CD4-positive, alpha-beta T cell treated with Interleukin-12 subunit alpha and Interleukin-12 subunit beta, for 1 hour (primary cell): Measurements from ENCODE around the gene PMEL.
"Not testable (repeated sequence)": the region's sequence is repeated elsewhere in the genome, so short reads cannot be mapped to it uniquely, and the experiment has no call there.

Experiments
- DNase-seq: peaks from one replicate; pipeline ENCODE4 v3.0.0-alpha.2; 2020

Gene PMEL

DNA sequence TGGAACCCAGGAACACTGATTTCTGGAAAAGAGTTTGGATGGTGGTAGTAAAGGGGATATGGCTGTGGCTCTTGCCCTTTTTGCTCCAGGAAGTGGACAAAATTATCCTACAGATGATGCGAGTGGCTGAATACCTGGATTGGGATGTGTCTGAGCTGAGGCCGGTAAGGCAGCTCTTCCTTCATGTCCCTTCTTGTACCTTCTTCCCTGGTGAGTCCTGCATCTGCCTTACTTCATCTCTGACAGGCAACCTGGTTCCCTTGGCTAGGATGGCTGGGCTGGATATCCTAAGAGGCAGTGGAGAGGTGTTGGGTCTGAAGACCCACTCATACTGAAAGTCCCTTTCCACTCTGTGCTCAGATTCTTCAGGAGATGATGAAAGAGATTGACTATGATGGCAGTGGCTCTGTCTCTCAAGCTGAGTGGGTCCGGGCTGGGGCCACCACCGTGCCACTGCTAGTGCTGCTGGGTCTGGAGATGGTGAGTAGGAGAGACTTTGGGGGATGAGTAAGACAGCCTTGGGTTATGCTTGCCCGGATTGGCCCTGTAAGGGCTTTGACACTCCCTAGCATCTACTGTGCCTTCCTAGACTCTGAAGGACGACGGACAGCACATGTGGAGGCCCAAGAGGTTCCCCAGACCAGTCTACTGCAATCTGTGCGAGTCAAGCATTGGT, 26.9 kb downstream of the PMEL start:
- no peak for DNase-seq

DNA sequence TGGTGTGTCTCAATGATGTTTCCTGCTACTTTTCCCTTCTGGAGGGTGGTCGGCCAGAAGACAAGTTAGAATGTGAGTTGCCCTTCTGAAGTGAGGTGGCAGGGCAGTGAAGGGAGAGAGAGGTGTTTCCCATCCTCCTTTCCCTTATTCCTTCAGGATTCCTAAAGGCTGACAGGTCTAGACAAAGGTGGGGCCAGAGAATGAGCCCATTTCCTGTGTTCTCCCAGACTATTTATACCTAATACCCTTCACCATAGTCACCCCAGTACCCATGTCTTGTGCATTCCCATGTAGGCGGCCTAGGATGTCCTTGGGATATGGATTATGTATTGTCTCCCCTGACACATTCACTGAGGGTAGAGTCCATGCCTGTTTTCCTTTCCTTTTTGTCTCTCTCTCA, 27.9 kb downstream of the PMEL start:
- DNase-seq, result no peak

DNA sequence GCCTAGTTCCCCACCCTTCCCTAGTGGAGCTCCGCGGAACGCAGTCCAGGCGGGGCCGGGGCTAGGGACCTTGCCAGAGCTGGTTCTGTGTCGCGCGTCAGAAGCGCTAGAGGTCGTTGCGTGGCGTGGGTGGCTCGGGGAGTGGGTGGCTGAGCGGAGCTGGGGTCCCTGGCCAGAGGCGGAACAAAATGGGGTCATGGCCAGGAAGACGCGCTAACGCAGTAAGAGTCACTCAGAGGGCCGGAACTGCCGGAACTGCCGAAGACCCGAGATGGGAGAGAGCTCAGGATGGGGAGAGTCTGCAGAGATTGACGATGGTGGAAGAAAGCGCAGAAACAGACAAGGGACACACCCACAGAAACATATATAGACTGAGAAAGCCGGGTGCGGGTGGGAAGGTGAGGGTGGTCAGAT, 30.1 kb downstream of the PMEL start:
- peak; percentile 27 for DNase-seq

DNA sequence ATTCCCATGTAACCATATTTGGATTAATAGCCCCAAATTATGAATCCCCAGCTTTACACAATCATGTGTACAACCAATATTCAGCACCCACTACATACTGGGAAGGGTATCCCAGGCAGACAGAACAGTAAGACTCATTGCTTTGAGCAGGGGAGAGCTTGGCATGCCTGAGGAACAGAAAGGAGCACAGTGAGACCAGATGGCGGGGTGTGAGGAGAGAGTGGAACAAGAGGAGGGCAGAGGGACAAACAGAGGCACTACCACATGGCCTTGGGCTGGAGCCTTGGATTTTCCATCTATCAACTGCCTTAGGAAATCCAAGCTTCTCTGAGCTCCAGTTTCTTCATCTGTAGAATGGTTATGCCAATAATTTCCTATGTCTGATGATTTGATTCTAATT, 31.1 kb downstream of the PMEL start:
- DNase-seq, result no peak

DNA sequence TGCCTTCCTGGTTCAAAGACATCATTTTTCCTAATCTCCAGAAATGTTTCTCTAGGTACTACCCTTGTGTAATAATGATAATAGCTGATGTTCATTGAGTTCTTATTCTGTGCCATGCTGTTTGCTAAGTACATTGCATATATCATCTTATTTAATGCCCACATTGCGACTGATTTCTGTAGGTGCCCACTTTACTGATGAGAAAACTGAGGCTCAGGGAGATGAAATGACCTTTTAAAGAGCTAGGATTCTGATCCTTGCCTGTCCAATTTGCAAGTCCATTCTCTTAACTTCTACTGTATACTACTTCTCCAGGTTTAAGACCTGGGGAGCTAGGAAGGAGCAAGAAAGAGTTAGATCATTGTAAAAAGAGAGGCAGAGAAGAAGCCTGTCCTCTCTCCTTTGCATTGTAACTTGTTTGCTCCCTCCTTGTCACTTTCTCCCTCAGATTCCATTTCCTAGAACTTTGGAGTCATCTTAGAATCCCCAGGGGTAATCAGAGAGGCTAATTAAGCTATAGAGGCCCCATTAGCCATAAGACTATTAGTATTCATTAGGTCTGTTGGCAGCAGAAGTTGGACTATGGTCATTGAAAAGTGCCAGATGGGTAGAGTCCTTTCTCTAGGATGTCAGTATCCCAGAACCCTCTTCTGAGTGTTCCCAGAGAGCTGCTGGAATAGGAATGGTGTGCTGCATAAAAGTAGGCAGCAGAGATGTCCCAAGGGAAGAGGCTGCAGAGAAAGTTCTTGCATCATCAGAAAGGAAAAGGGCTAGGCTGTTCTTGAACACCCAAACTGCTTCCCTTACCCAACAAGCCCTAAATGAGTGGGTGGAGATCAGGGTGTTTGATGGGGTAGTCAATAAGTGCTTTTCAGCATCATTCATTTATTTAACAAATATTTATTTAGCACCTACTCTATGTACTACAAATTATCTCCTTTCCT, 31.8 kb downstream of the PMEL start:
- no peak for DNase-seq

DNA sequence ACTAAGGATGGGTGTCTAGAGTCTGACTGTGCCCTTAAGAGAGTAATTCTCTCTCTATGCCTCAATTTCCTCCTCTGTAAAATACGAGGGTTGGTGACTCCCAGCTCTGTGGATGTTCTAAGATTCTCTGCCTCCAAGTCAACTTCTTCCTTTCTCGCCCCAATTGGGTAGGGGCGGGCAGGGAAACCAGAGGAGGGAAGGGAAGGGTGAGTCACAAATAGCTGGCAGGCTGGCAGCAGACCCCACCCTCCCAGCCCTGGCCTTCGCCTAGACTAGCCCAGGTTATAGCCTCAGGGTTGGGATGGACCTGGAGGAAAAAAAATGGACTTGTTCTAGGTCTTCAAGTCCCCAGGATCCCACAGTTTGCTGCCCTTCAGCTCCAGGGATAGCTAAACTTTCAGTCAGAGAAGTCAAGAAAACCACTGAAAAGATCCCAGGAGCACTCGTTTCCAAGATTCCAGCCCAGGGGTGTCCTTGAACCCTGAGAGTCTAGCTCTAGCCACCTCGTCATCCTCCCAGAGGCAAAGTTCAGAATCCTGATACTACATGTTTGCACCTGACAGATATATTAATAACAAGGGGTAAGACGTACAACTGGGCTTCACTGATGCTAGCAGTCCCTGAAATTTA, 32.6 kb downstream of the PMEL start:
- DNase-seq, result peak; percentile 23

GRCh38 chr12:55932551-55932910, 33.3 kb downstream of the PMEL start:
- peak; percentile 74 for DNase-seq

DNA sequence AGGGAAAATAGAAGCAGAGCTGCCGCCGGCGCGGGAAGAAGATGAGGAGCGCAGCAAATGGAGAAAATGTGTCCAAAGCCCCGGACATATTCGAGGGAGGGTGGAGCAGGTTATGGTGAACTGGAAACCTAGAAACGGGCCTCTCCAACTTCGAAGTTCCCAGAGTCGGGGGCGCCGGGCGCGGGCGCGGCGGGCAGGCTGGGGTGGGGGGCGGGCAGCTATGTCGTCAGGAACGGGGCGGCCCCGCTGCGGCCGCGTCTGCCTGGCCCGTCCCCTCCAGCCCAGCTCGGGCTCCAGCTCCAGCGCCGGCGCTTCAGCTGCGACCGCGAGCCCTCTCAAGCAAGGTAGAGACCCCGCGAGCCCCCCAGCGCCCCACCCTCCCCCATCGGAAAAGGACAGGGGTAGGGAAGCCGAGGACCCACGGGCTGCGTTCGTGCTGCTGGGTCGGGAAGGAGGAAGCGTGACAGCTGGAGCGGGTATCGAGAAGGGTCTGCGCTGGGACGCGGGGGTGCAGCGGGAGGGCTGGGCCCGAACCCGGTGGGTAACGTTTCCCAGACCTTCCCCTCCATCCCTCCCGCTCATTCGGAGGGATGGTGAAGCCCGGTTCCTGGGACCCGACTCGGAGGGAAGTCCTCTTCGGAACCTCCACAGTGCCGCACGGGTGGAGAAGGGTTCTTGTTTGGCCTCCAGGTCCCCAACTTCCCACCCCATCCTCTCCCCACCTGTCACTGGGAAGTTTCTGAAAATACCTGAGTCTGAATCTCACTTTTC, 33.9 kb downstream of the PMEL start:
- DNase-seq, result peak; percentile 46

- no peak for DNase-seq
Observed at GRCh38 chr12:55931317-55931779, 34.5 kb downstream of the PMEL start.

DNA sequence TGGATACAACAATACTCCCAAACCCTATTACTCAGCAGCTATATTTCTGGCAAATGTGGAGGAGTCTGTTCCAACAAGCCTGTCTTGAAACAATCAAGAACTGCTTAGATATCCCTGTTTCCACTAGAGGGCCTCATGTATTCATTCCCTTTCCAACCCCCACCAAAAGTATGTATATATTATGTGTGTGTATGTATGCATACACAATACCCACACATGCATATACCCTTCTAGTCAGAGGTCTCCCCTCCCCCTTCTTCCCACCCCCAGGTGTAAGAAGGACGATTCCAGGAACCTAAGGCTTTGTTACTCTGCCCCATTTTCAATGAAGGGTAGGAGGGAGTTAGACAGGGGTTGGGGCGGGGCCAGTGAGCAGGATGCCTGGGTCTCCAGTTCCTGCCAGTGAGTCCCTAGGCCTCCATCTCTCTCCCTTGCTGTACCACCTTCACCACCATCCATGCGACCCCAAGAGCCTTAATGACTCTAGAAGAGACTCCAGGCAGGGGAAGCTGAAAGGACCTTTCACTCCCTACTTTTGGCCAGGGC, 35.0 kb downstream of the PMEL start, which contains the start of gene DGKA:
DGKA (plus strand) TSS at position 392 of the 546 bp plus-strand sequence. CDS start 5,342 bp downstream, outside the sequence.
- DNase-seq, result peak; percentile 70

GRCh38 chr12:55929306-55929791, 36.5 kb downstream of the PMEL start:
- peak; percentile 91 for DNase-seq

DNA sequence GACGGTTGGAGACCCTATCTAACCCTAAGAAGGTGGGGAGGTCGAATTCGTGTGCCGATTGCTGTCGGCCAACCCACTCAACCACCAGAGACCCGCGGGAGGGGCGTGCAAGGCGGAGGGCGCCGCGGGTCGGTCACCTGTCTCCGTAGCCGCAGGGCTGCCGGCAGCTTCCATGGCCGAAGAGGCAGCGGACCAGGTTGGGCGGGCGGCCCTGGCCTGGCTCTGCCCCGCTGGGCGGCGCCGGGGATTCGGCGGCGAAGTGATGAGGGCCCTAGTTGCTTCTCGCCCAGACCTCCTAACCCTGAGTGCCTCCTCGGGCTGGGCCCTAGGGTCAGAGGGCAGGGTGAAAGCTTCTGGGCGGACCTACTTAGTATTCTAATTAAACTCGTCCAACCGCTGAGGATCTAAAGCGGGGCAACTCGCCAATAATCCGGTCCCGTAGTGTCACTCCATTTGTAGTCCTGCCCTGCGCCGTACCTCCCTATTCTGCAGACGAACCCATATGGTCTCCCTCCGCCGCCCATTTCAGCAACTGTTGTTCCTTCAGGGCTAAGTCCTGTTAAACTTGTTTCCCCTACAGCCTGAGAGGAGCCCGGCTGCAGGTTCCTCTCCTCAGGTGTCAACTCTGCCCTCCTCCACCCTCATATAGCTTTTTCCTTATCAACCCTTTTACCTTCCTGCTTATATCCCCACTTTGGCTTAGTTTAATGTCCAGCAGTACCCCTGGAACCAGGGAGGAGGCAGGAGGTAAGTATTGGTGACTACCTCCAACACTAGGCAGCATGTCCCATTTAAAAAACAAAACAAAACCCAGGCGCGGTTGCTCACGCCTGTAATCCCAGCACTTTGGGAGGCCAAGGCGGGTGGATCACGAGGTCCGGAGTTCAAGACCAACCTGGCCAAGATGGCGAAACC, 38.0 kb downstream of the PMEL start, which contains the start of gene PYM1:
PYM1 (minus strand) TSS at position 307 of the 915 bp plus-strand sequence; CDS start at position 174, 133 bp downstream.
- DNase-seq, result peak; percentile 78

GRCh38 chr12:55926738-55927587, 38.9 kb downstream of the PMEL start:
- DNase-seq, result peak; percentile 93

DNA sequence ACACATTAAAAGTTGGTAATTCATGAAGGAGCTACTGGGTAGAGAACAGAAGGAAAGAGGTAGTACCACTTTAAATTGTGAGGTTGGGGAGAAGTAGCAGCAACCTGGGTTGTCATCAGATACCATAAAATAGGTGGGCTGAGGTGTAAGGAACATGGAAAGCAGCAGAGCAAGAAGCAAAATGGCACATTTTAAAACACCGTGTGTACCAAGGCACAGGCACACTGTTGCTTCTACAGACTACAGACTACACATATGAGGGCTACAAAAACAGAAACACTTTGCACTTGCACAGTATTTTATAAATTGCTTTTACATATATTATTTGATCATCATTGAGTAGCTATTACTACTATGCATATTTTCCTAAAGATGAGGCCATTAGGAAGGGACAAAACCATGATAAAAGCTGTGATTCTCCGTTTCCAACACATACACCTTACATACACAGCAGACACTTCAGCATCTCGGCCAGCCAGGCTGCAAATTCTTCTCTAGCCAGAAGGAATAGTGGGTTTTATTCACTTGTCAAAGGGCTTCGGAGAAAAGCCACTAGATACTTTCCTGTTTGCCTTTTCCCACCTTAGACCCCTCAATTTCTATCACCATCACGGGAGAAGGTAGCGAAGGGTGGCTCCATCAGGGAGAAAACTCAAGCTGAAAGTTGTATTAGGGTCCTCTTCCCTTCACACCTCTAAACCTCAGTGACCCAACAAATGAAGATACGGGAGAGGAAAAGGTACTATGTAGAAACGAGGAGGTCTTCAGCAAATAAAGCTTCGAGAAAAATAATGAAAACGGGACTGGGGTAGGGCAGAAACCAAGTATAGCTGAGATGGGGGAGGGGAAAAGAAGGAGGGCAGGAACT, 39.7 kb downstream of the PMEL start:
- no peak for DNase-seq

- no peak for DNase-seq
Observed at GRCh38 chr12:55925371-55925770, 40.5 kb downstream of the PMEL start.

DNA sequence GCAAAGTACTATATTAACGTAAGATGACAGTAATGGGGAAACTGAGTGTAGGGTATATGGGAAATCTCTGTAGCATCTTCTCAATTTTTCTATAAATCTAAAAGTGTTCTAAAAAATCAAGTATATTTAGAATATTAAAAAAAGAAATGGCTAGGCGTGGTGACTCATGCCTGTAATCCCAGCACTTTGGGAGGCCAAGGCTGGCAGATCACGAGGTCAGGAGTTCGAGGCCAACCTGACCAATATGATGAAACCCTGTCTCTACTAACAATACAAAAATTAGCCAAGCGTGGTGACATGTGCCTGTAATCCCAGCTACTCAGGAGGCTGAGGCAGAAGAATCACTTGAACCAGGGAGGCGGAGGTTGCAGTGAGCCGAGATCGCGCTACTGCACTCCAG, 42.2 kb downstream of the PMEL start:
- DNase-seq, result not testable (repeated sequence)

DNA sequence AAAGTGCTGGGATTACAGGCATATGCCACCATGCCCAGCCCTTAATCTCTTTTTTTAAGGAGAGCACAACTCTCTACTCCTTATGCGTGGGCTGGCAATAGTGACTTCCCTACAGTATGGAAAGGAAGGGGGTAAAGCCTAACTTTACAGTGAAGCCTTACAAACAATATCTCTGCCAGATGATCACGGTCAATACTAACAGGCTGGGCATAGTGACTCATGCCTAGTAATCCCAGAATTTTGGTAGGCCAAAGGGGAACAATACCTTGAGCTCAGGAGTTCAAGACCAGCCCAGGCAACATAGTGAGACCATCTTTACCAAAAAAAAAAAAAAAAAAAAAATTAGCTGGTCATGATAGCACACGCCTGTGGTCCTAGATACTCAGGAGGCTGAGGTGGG, 43.7 kb downstream of the PMEL start:
- DNase-seq, result no peak

- not testable (repeated sequence) for DNase-seq
Observed at GRCh38 chr12:55919032-55919431, 46.8 kb downstream of the PMEL start.

DNA sequence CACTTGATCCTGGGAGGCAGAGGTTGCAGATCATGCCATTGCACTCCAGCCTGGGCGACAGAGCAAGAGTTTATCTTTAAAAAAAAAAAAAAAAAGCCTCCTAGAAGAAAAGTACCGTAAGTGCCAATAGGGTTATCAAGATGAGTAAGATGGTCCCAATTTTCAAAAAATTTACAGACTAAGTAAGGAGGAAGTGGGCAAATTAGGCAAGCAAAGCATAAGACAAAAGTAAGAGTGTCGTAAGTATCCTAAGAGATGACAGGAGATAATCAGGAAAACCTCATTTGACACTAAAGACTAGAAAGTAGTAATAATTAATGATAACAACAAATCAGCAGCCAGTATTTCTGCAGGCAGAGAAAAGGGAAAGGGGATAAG, 50.4 kb downstream of the PMEL start:
- DNase-seq, result no peak
